HG02981 (cell line): Measurements from ENCODE around the gene CYSTM1.

Experiments
- ATAC-seq: cut with Tn5 transposase; IDR thresholded peaks from one replicate; pipeline ENCODE4 v1.9.1; 2021; ENCODE audit warnings: mild to moderate bottlenecking, moderate library complexity; ENCODE audit not compliant: unreplicated experiment

CYSTM1 gene

DNA sequence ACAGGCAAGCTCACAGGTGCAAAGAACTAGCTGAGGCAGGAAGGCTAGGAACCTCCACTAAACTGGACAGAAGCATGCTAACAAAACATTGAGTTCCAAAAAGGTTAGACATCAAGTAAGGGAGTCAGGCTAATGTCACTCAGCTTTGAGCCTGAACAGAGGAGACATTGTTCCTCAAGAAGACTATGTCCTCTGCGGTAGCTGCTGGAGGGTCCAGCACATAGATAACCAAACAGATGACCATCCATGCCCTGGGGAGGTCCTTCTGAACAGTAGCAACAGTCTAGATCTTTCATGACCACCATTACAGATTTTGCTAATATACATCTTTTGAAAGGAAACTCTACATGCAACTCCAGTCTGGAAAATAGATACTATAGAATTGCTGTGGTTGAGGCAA lies 57.7 kb downstream of the CYSTM1 start:
- no peak for ATAC-seq

DNA sequence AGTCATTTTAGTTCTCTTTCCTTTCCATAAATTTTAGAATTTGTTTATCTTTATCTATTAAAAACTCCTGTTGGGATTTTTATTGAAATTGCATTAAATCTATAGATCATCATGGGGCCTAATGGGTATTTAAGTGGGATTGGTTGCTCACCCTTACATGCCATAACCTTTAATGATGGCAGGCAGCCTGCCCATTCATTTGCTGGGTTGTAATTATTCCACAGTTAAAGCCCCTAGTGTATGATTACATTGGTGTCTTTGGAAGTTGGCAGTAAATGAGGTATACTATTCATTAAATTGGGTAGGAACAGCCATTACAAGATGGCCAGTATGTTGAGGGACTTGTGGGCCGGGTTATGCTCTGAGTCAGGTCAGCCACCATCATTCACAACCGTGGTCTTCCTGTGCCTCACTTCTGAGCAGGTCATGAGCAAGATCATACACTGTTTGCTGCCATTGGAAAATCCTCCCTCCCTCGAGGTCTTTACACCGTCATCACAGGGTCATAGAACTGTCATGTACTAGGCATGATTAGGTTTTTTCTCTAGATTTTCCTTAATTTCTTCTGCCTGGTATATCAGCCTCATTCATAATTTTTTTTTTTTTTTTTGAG lies 59.5 kb downstream of the CYSTM1 start:
- no peak for ATAC-seq

DNA sequence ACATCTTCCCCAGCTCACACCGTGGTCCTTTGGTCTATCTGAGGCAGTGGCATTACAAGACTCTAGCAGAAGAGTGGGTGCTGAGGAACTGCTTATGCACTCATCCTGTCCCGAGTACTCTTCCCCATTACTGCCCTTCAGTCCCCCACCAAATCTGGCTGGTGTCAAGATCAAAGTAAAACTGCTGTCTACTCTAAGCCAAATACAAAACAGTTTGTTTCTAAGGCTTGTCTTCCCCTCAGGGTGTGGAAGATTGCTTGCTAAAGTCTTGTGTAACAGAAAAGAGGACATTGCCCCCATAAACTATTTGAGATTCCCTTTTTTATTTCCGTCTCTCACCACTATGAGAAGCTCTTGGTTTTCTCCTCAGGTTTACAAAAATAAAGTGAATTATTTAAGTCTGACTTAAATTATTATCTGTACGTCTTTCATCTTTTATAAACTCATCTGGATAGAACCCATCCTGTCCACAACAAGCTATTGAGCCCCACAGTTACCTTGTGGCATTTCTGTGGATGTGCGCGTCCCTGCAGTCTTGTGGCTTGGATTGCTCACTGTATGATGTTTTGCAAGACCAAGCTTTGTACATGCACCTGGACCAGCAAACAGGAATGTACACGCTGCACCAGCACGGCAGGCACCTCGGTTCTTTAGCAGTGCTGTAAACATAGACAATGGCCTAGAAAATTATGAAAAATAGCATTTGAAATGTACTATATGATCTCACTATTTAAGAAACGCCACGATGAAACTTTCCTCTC lies 61.0 kb downstream of the CYSTM1 start:
- no peak for ATAC-seq

DNA sequence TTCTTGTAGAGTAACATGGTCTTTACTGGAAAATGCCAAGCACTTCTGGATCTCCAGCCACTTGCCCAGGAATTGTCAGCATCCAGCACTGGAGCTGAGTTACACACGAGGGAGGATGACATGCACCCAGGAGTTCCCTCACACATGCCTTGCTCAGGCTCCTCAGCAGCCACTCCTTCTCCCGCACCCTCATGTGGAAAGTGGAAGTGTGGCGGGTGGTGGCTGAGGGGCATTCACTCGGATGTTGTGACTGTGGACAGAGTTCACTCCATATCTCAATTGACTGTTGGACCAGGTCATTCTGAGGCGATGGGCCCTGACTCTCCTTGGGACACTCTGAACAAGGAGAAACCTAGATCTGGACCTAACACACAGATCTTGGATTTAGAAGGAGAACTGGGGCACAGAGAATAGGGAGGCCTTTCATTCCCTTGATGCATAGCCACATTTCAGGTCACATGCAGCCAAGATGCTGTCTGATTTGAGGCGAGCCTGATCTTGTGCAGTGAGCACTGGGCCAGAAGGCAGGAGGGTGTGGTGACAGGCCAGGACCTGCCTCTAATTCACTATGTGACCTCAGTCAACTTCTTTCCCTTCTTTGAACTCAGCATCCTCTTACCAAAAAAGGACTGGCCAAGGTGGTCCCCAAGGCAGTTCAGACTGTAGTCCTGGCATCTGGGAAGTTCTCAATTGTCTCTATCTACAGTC lies 62.1 kb downstream of the CYSTM1 start:
- no peak for ATAC-seq

DNA sequence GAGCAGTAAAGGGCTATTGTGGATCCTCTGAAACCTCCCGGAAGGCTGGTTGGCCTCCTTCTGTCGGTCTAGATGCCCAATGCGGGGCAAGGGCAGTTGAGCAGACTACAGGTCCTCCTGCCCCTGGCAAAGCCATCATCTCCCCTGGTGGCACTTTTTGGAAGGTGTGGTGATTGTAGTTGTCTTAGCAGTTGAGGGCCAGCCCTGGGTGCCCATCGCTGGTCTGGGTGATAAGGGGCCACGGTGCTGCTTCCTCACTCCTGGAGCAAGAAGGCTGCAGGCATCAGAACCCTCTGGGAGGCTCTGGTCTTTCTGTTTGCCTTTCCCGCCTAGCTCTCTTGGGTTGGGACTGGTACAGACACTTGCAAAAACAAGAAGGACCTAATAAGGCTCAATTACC lies 63.8 kb downstream of the CYSTM1 start:
- ATAC-seq = no peak

DNA sequence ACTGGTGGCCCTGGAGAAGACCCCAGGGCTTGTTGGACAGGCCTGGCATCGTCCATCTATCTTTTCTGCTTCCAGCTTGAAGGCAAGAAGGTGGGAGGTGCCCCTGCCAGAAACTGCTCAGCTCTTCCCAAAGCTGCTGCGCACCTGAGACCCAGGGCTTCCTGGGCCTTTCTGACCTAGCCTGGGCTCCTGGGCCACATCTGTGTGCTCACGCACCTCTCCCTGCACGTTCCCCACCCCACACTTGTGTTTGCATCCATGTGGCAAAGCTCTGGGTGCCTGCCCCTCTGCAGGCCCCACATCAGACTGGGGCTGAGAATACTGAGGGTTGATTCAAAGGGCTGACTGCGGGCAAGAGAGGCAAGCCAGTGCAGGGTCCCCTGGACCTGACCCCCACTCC lies 64.5 kb downstream of the CYSTM1 start:
- ATAC-seq = no peak

DNA sequence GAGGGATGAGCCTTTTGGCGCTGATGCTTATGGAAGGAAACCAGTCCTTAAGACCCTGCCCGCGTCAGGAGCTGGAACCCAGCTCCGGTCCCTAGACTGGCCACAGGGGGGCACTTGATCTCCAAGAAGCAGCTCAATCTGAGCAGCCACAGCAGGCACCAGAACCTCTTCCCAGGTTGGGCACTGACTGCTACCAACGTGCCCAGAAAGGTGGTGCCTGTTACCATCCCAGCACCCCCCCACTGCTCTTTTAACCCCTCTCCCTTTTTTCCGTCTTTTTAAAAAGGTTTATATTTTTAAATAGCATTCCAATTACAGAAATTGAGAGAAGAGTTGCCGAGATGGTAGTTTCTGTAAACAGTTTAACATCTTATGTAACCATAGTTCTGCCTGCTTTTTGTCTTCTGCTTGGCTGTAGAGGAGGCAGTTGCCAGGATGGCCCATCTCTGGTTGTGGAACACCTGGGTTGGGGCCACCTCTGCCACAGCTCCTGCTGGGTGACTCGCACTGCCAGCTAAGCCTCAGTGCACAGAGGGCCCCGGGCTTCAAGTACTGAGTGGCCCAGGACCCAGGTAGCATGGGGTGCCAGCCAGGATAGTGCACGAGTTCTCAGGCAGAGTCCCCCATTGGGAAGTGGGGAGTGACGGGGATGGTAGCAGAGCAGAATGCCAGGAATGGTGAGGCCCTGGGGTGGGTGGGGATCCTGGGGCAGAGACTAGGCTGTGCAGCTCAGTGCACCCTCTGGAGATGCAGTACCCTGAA lies 65.1 kb downstream of the CYSTM1 start:
- peak; percentile 64 for ATAC-seq

DNA sequence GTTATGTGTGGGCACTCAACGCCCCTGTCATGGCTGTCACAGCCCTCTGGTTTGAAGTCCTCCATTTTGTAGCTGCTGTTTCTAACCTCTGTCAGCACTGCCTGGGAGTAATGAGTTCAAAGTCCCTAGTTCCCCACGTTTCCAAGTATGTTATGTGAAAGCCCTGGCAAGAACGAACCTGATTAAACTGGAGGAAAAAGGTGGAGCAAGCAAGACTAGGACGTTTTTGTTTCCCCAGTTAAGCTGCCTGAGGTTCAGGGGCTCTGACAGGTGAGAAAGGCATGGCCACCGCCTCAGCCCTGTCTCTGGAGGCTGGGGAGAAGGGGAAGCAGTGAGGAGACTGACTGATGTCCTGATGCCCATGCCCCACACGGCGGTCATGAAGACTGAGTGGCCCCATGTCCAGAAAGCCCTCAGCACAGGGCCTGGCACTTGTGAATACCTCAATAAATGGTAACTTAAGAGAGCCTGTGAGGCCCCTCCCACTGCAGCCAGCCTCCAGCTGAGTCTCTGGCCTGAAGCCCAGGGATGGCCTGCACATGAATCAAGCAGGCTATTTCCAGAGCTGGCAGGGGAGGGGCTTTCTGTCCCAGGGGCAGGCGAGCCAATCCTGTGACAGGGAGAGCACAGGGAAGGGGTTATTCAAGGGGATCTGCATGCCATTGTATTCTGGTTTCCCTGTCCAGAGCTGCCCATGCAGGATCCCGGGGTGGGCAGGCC lies 66.2 kb downstream of the CYSTM1 start:
- no peak for ATAC-seq

DNA sequence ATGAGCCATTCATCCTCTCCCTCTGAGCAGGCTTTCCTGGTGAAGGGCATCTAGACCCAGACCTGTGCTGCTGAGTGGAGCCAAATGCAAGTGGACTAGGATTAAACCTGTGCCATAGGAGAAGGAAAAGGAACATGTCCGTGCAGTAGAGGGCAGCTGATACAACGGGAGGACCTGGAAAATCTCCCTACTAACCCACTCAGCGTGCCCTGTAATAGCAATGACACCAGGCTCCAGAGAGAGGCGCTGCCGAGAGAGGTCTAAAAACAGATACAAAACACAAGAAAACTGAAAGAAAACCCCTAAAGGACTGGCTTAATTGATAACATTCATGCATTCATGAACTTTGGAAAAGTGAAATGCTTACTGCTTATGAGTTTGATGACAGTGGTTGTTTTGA lies 67.1 kb downstream of the CYSTM1 start:
- ATAC-seq = no peak

DNA sequence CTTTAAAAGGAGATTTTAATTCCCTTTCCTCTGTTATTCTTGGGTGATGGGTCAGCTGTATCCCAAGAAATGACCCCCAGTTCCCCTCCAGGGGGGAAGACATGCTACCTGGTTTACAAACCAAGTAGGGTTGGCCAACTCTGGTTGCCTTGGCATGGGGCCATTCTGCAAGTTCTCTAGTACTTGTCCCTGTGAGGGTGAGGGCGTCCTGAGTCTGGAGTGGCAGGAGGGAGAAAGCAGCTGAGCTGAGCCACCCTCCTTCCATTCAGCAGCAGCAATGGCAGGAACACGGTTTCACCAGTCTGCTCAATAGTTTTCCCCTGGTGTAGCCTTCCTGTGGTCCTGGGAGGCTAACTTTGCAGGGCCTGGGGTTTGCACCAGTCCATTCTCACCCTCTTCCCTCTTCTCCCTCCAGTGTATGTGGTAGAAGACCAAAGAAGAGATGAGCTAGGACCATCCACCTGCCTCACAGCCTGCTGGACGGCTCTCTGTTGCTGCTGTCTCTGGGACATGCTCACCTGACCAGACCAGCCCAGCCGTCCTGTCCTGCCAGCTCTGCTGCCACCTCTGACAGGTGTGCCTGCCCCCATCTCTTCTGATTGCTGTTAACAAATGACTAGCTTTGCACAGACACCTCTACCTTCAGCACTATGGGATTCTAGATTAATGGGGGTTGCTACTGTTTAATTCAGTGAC lies 68.0 kb downstream of the CYSTM1 start:
- ATAC-seq = no peak

DNA sequence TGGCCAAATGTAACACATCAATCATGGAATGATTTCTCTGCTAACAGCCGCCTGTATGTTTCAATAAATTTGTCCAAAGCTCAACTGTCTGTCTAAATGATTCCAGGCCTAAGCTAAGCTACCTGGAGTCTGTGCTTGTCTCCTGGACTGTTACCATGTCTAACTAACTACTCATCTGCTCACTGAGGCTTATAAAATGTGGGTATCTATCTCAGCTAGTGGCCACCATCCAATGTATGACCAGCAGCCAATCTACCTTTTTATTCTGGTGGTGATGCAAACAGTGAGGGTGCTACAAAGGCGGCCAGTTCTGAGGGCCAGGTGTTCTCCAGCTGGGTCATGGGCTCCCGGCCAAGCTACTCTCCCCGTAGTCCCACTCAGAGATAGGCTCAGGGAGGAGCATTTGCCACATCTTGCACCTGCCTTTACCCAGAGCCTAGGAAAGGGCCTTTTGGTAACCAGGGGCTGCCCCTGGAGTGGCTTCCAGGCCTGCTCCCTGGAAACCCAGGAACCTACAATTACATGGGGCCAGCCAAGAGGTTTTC lies 68.8 kb downstream of the CYSTM1 start:
- no peak for ATAC-seq

DNA sequence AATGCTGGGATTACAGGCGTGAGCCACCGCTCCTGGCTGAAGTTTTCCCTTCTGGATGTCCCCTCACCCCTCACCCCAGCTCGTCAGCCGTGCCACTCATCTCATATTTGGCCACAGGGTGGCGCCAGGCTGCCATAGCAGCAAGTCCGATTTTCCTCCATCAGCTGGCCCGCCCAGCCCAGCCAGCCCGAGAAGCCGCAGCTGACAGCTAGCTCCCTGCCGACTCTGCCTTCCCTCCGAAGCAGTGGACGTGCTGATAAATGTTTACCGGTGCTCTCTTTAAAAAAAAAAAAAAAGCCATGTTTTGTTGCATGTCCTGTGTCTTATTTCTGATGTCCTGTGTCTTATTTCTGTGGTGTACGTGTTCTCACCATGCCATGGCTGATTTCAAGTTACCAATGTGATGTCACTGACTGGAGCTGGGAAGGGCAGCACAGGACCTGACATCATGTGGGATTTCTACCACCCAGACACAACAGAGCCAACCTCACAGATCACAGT lies 69.6 kb downstream of the CYSTM1 start:
- no peak for ATAC-seq

DNA sequence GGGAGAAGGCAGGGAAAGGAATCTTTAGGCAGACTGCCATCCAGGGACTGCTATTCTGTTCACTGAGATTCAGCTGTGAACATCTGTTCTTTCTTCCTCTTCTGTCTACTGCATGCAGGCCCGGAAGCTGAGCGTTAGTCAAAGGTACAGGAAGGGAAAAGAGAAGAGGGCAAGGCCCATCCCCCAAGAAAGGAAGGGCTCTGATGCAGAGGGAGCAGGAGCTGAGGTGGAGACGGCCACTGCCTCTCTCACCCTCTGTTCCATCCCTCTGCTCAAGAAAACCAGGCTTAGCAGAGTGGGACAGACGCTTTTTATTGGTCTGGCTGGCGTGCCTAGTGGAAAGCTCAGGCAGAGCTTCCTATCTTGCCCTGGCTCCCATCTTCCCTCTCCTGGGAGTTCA lies 70.4 kb downstream of the CYSTM1 start:
- no peak for ATAC-seq

DNA sequence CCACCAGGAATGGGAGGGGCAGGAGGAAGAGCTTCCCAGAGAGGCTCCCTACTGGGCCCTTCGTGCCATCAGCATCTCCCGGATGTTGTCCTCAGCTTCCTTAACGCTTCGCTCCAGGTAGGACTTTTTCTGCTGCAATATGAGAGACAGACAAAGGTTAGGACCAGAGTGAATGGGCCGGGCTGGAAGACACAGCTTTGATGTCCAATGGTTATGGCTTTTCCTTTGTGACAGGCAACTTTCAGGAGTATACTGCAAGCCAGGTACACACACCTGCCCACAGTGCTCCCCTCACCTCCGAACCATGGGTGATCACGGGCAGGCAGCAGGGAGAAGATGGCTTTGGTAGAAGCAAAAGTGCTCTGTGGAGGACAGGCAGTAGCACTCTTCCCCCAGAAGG lies 70.9 kb downstream of the CYSTM1 start:
- no peak for ATAC-seq

DNA sequence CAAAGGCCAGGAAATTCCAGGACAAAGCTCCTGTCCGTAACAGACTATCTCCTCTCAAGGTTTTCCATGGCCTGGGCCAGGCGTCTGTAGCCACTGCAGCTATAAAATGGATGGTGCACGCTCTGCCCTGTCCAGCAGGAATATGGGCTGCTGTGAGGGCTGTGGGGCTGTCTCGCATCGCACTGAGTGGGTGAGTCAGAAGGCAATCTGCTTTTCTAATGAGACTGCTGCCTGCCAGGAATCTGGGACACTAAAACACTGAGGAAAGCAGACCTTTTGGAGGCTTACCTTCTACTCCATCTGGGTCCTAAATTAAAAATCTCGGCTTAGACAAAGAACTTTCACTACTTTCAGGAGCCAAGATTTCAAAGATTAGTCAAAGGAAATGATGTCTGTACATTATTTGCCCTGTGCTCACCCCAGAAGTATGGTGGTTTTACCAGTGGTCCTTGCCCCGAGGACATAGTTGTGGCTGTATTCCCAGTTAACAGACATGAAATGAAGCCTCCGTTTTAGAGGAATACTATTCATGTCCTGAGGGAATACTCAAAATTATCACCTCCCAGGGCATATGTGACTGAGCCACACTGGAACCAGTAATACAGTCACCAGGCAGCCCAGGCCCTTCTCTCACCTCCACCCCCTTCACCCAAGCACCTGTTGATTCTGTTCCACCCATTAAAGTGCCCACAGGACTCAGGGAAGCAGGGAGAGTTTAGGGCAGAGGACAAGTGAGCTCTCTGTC lies 71.6 kb downstream of the CYSTM1 start:
- ATAC-seq = no peak

DNA sequence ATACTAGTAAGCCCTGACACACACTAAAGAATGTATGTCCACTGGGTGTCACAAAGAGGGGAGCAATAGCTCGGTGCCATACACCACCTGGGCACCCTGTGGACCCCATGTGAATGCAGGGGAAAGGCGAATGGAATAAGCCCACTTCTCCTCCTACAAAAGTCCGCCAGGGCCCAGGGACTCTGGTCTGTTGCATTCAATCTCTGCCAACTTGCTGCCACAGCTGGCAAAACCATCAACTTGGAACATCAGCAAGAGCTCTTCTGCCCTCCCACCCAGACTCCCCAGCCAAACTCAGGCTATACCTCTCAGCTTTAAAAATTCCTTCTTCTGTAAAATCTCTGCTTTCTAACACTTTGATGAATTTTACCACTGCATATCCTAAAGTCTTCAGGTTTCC lies 73.4 kb downstream of the CYSTM1 start:
- ATAC-seq = no peak

DNA sequence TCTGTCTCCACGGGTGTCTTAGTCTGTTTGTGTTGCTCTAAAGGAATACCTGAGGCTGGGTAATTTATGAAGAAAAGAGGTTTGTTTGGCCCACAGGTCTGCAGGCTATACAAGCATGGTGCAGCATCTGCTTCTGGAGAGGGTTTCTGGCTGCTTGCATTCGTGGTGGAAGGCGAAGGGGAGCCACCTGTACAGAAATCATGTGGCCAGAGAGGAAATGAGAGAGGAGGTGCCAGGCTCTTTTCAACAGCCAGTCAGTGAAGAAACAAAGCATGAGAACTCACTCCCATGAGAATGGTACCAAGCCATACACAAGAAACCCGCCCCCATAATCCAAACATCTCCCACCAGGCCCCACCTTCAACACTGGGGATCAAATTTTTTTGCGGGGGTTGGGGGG lies 74.5 kb downstream of the CYSTM1 start:
- no peak for ATAC-seq

DNA sequence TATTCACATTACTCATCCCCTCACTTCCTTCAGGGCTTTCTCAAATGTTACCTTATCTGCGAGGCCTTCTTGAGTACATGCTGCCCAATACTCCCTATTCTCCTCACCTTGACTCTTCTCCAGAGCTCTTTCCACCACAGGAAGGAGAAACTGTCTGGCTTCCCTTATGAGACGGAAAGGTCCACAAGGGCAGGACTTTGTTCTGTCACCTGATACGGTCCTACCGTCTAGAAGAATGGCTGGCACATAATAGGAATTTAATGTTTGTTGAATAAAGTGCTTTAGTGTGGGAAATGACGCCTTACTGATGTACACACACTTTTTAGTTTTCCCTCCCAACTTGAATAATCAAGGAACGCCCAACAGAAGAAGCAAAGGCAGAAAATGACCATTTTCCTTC lies 75.4 kb downstream of the CYSTM1 start:
- ATAC-seq = no peak

DNA sequence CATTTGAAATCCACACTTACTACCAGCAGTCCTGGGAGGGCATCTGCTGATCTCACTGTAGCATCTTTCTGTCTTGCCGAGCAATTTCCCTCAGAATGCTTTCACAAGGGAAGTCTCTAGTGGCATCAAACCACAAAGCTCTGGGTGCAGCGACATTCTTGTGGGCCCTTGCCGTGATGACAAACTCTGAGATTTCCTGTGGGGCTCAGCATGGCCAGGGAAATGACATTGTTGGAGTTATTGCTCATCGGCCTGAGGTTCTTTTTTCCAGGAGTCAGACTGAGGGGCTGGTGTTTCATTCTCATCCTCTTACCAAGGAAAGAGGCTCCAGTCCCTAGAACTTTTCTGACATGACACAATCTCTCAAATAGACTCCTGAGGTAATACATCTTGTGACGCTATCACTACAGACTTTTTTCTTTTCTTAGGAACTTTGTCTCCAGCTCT lies 76.6 kb downstream of the CYSTM1 start:
- peak; percentile 68 for ATAC-seq
